ENCODE measurements around the gene LAMTOR4. TPM values are rescaled to one million over a fixed set of nuclear protein-coding genes. Genes with fewer than 3 reads are reported as not detected.

LAMTOR4 gene
- total and polyA plus RNA-seq, 10 of the 15 experiments (the other 5 are each of a cell fraction or from before 2014, with no cell fraction given), result 73.4 to 297 (median 196) TPM

- peak; percentile 73; the same call in 1 of the 2 replicates for TF ChIP-seq ZBTB40 (IDR thresholded peaks at IDR 0.05; ENCODE audit: borderline replicate concordance)
- 0 out of 2 replicates have a peak, but pooled peaks have one; percentile 27 for TF ChIP-seq PKNOX1 (IDR thresholded peaks at IDR 0.05)
- TF ChIP-seq BRCA1 (IDR thresholded peaks at IDR 0.05; ENCODE audit: low read depth, low read length), result no peak
- no peak; the same call in 1 of the 2 replicates for TF ChIP-seq IRF4 (IDR thresholded peaks at IDR 0.05; ENCODE audit: low read depth, low read length)
- no peak for TF ChIP-seq HDAC2 (IDR thresholded peaks at IDR 0.05)
- peak; percentile 84 for TF ChIP-seq FOXK2 (IDR thresholded peaks at IDR 0.05)
- TF ChIP-seq FOXM1 (IDR thresholded peaks at IDR 0.05; ENCODE audit: low read depth, low read length), result no peak; the same call in 1 of the 2 replicates
- 0 out of 2 replicates have a peak, but pooled peaks have one; percentile 41 for TF ChIP-seq NFYB (IDR thresholded peaks at IDR 0.05; ENCODE audit: insufficient read depth, low read depth, low read length)
- no peak for TF ChIP-seq POU2F2 (IDR thresholded peaks at IDR 0.05; ENCODE audit: borderline replicate concordance, low read depth, low read length)
- TF ChIP-seq YY1 (IDR thresholded peaks at IDR 0.05; ENCODE audit: low read depth, low read length), result peak; percentile 100
- TF ChIP-seq SIN3A (IDR thresholded peaks at IDR 0.05; ENCODE audit: low read depth, low read length), result peak; percentile 51; the same call in 1 of the 2 replicates
- 0 out of 2 replicates have a peak, but pooled peaks have one; percentile 54 for TF ChIP-seq REST (IDR thresholded peaks at IDR 0.05; ENCODE audit: low read depth, low read length)
- TF ChIP-seq IRF3 (IDR thresholded peaks at IDR 0.05), result no peak
- peak; percentile 94 for TF ChIP-seq RAD51 (IDR thresholded peaks at IDR 0.05)
- peak; percentile 100 for TF ChIP-seq TAF1 (IDR thresholded peaks at IDR 0.05; ENCODE audit: borderline replicate concordance, low read depth, low read length)
- TF ChIP-seq BMI1 (IDR thresholded peaks at IDR 0.05; ENCODE audit: borderline replicate concordance), result peak; percentile 96
- no peak for TF ChIP-seq ZSCAN29 (IDR thresholded peaks at IDR 0.05)
- peak; percentile 70 for TF ChIP-seq MEF2B (IDR thresholded peaks at IDR 0.05; ENCODE audit: partially characterized antibody, poor library complexity, severe bottlenecking)
- TF ChIP-seq HDAC6 (IDR thresholded peaks at IDR 0.05; ENCODE audit: unreplicated experiment), result no peak
Observed at GRCh38 chr7:100119072-100119969, 29.4 kb upstream of the LAMTOR4 start, which contains the start of the genes CNPY4 and TAF6 (continued).

All from GM12878 (cell line).